ENCODE results near the gene BST1.
A peak's percentile ranks its signal among the peaks of the same experiment; 100 is the strongest.

Gene BST1, protein sequence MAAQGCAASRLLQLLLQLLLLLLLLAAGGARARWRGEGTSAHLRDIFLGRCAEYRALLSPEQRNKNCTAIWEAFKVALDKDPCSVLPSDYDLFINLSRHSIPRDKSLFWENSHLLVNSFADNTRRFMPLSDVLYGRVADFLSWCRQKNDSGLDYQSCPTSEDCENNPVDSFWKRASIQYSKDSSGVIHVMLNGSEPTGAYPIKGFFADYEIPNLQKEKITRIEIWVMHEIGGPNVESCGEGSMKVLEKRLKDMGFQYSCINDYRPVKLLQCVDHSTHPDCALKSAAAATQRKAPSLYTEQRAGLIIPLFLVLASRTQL

GRCh38 chr4:15702941-15703403 lies at the start of gene BST1:
Gene BST1 (plus strand): TSS chr4:15703065. CDS start chr4:15703145, 80 bp downstream.
- peak; percentile 26 for DNase-seq

GRCh38 chr4:15653420-15653819 lies 49.4 kb upstream of the BST1 start:
- DNase-seq, result no peak

DNA sequence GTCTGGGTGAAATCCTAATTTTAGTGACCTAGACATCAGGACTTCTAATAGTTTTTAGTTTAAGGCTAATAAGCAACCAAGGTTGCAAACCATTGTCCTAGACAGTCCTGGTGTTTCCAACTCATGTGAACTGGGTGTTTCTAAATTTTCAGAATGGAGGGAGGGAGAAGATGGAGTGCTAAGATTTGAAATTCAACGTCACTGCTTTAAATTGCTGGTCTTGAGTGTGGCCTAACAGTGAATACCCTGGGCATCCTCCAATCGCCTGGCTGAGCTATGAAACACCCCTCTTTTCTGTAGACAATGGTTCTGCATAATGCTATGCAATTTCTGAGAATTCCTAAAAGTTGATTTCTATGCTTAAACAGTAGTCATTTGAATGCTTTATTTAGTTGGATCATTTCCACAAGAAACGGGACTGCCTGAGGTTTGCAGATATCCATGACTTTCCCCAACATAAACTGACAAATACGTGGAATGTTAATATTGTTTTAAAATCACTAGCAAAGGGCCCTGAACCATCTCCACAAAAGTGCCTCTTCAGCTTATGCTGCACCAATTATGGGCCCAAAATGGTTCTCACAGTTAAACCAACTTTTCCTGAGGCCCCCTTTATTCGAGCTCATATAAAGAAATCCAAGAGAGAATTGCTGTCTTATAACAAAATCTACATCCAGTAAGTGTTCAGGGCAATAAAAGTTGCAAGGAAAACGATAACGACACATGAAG lies 48.8 kb upstream of the BST1 start:
- no peak for DNase-seq

DNA sequence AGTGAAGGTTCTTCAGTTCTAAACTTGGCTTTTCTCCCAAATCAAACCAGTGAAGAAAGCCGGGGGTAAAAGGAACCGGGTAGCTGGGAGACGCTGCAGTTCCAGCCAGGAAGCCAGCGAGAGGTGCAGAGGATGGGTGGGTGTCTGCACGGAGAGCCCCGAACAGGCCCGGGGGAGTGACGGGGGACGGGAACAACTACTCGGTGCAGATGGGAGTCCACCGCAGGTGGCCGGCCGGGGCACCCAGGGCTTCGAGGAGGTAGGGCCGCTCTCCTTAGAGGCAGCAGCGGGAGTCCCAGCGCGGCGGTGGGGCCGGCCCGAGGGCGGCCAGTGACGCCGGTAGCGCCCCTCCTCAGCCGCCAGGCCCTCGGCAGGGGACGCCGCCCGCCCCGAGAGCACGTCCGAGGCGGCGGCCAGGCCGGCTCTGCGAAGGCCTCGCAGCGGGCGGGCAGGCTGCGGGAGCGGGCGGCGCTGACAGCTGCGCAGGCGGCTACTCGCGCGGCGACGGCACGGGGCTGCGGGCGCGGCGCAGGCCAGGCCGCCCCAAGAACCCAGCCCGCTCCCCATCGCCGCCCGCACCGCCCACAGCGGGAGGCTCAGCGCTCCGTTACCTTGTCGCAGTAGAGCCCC lies 48.2 kb upstream of the BST1 start:
- no peak for DNase-seq

- DNase-seq, result peak; percentile 80
Measured at GRCh38 chr4:15655223-15656037, 47.4 kb upstream of the BST1 start, which contains the start of gene FBXL5. Gene FBXL5 (minus strand): TSS chr4:15655357. CDS start chr4:15655287, 70 bp downstream.

DNA sequence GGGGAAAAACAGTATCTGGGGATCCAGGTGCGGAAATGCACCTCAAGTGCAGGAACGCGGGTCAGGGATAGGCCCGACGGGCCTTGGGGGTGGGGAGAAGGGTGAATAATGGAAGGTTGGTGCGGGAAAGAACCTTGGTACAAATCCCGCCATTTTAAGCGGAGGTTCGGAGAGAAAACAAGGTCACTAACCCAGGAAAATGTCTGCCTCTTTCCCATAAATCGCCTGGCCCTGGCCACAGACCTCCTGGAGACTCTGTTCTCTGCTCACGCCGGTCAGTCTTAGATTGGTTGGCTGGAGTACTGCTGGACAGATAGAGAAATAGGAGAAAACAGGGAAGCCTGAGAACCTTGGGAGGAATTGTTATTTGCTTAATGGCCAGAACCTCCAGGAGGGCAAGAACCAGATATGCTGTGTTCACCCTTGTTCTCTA lies 46.8 kb upstream of the BST1 start:
- DNase-seq, result no peak

GRCh38 chr4:15657366-15657765 lies 45.5 kb upstream of the BST1 start:
- no peak for DNase-seq

GRCh38 chr4:15658136-15658770 lies 44.6 kb upstream of the BST1 start:
- DNase-seq, result no peak

DNA sequence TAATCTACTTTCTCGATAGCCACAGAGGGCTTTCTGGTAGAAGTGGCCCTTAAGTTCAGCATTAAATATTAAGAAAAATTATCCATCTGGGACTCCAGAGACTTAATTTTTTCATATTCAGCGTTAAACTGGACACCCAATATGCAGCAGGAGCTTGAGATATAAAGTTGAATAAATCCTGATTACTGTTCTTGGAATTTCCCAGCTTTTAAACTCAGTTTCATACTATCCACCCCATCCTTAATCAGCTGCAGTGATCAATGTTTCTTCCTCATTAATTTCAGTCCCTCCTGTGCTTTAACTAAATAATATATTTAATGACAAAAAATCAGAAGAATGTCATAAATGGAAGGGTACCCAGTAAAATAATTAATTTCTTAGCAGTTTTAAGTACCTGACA lies 44.1 kb upstream of the BST1 start:
- no peak for DNase-seq

DNA sequence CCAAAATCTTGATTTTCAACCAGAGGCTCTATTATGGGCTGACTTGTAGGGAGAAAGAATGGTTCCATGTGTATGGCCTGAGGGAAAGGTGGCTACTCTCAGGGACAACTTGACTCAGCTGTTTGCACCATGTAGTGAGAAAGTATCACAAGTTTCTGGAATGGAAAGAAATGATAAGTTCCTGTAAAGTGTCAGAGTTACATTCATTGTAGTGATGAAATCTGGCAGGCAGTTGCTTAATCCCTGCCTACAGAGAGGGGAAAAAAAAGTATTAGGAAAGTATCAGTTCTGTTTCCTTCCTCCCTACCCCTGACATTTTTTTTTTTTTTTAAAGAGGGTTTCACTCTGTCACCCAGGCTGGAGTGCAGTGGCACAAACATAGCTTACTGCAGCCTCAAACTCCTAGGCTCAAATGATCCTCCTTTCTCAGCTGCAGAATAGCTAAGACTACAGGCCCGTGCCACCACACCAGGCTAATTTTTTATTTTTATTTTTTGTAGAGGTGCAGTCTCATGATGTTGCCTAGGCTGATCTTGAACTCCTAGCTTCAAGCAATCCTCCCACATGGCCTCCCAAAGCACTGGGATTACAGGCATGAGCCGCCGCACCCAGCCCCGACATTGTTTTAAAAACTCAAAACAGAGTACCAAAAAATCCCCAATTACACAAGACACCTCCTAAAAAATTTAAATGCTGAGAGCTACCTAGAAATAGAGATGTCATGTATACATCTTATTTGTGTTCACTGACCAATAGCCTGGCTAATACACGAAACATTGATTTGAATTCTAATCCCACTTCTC lies 42.9 kb upstream of the BST1 start:
- no peak for DNase-seq

- DNase-seq, result no peak
Measured at GRCh38 chr4:15665753-15666365, 37.0 kb upstream of the BST1 start.

- DNase-seq, result no peak
Measured at GRCh38 chr4:15667006-15667405, 35.9 kb upstream of the BST1 start.

DNA sequence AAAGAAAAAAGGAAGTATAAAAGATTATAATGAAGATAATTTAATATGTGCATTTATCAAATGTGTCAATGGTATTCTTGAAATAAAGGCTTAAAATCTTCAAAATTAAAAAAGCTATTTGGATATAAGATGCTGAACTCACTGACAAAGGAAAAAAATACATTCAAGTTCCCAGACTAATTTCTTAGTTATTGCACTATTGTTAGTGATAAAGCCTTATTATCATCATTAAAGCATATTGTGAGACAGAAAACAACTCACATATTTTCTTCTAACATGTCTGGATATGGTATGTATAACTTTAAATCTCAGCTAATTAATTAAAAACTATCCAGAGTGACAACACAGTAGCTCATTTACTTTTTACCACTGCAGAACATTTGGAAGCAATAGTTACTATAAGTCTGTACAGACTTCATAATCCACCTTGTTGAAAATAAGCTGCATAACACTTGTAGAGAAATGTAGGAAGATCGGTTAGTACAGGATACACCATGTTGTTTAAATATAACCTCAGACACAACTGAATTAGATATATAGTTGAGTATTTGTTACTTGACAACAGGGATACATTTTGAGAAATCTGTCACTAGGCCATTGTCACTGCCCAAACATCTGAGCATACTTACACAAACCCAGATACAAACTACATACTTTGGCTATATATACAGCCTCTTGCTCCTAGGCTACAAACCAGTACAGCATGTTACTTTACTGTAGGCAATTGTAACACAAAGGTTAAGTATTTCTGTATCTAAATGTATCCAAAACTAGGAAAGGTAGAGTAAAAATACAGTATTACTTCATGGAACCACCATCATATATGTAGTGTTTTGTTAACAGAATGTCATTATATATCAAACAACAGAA lies 34.1 kb upstream of the BST1 start:
- no peak for DNase-seq

GRCh38 chr4:15670576-15670975 lies 32.3 kb upstream of the BST1 start:
- no peak for DNase-seq

DNA sequence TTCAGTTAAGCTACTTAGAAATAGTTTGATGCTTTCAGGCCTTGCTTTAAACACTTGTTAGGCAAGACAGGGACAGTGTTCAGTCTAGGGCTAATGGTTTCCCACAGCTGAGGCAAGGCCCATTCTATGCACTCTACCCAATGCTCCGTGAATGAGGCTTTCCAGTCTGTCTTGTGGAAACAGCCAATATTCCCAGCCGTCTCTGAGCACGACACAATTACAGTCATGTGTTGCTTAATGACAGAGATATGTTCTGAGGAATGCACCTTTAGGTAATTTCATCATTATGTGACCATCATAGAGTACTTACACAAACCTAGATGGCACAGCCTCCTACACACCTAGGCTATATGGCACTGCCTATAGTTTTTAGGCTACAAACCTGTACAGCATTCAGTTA lies 30.8 kb upstream of the BST1 start:
- DNase-seq, result no peak

DNA sequence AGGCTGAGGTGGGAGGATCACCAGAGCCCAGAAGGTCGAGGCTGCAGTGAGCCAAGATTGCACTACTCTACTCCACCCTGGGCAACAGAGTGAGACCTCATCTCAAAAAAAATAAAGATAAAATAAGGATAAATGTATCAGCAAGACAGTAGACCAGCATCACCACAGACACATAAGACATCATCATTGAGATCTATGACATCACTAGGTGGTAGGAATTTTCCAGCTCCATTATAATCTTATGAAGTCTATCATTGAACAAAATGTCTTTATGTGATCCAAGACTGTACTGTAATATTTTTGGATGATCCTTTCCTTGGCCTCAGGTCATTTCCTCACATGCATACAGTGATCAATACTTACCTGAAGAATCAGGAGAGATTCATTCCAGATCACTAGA lies 29.5 kb upstream of the BST1 start:
- no peak for DNase-seq

DNA sequence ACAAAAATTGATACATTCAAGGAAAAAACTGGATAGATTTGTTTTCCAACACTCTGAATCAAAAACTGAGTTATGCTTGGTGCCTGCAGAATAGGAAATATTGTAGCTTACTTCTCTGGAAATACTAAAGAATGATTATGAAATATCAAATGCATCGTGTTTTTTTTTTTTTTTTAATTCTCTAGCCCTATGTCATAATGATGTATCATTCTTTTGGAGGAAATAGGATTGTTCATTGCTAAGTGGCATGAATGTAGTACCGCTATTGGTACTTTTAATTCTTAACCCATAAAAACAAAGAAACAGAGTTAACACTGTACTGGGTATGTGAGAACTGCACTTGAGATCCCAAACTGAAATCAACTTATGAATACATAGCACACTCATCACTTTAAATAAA lies 28.8 kb upstream of the BST1 start:
- no peak for DNase-seq

DNA sequence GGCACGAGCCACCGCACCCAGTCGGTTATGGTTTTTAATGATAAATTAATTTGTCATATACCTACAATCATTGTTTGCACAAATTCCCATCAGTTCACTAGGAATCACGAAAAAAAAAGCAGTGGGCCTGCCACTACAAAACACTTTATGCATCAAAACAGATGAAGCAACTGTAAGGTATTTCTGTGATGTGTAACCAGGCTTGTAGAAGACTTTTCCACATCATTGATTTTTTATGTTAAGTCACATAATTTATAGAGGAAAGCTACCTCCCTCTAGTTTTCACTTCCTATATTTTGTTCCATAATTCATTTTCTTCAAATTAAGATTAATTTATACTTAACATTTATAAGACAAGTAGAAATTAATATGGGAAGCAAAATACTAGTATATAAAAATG lies 27.9 kb upstream of the BST1 start:
- no peak for DNase-seq

DNA sequence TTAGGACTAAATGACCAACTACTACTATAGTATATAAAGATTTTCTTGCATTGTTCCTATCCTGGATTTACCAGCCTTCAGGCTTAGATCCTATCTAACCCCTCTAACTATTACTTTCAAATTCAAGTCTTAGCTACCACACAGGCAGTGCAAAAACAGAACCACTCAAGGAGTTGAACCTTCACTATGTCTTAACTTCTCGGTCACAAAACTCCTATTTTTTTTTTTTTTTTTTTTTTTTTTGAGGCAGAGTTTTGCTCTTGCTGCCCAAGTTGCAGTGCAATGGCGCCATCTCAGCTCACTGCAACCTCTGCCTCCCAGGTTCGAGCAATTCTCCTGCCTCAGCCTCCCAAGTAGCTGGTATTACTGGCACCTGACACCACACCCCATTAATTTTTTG lies 27.5 kb upstream of the BST1 start:
- DNase-seq, result no peak

GRCh38 chr4:15676039-15676438 lies 26.8 kb upstream of the BST1 start:
- no peak for DNase-seq

All from stimulated activated naive CD4-positive, alpha-beta T cell treated with Interleukin-2 at 50 U/mL for 16 hours (primary cell).